ENCODE results near the gene GCSAM.
"Not testable (repeated sequence)": the region's sequence is repeated elsewhere in the genome, so short reads cannot be mapped to it uniquely, and the experiment has no call there.

The GCSAM gene

GRCh38 chr3:112074616-112075497, 58.2 kb downstream of the GCSAM start:
- H3K27me3 ChIP-seq (ENCODE audit: insufficient read depth, low read length, poor library complexity), result peaks cover 3% of the 10 kb centered on the region
- H3K4me2 ChIP-seq (ENCODE audit: insufficient read depth, low read length), result peak overlapping the region; percentile 38; the same call in 1 of the 2 replicates
- H2AFZ ChIP-seq (ENCODE audit: low read depth, low read length), result no peak overlapping the region
- DNase-seq (peak; percentile 55), ATAC-seq (ENCODE audit: insufficient read depth, low read depth) (peak; percentile 99)
- 0 out of 2 replicates have a peak overlapping the region, but pooled peaks have one; percentile 9 for H3K27ac ChIP-seq (ENCODE audit: low read length)
- no peaks in the 10 kb centered on the region for H4K20me1 ChIP-seq (ENCODE audit: insufficient read depth, low read length)
- H3K9me3 ChIP-seq (ENCODE audit: insufficient read depth, low read length, severe bottlenecking), result no peaks in the 10 kb centered on the region
- no peaks in the 10 kb centered on the region for H3K79me2 ChIP-seq (ENCODE audit: insufficient read depth, low read length)
- 0 out of 4 replicates have a peak overlapping the region, but pooled peaks of 1 of the 2 experiments have one; percentile 5 for H3K4me3 ChIP-seq (ENCODE audit: low read depth in 1 of 2, low read length in 2 of 2)
- H3K9ac ChIP-seq (ENCODE audit: low read depth, low read length), result no peak overlapping the region
- no peaks in the 10 kb centered on the region for H3K36me3 ChIP-seq (ENCODE audit: insufficient read depth, low read length)
- H3K4me1 ChIP-seq (ENCODE audit: insufficient read depth, low read length), result peaks cover 9% of the 10 kb centered on the region
- TF ChIP-seq, protein P1, sequence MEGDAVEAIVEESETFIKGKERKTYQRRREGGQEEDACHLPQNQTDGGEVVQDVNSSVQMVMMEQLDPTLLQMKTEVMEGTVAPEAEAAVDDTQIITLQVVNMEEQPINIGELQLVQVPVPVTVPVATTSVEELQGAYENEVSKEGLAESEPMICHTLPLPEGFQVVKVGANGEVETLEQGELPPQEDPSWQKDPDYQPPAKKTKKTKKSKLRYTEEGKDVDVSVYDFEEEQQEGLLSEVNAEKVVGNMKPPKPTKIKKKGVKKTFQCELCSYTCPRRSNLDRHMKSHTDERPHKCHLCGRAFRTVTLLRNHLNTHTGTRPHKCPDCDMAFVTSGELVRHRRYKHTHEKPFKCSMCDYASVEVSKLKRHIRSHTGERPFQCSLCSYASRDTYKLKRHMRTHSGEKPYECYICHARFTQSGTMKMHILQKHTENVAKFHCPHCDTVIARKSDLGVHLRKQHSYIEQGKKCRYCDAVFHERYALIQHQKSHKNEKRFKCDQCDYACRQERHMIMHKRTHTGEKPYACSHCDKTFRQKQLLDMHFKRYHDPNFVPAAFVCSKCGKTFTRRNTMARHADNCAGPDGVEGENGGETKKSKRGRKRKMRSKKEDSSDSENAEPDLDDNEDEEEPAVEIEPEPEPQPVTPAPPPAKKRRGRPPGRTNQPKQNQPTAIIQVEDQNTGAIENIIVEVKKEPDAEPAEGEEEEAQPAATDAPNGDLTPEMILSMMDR (IDR thresholded peaks at IDR 0.05; ENCODE audit: borderline replicate concordance, extremely low read depth, low read length, poor library complexity, severe bottlenecking), result no peak
- no peak for TF ChIP-seq EZH2 (IDR thresholded peaks at IDR 0.05; ENCODE audit: borderline replicate concordance, low read depth, low read length, severe bottlenecking)

DNA sequence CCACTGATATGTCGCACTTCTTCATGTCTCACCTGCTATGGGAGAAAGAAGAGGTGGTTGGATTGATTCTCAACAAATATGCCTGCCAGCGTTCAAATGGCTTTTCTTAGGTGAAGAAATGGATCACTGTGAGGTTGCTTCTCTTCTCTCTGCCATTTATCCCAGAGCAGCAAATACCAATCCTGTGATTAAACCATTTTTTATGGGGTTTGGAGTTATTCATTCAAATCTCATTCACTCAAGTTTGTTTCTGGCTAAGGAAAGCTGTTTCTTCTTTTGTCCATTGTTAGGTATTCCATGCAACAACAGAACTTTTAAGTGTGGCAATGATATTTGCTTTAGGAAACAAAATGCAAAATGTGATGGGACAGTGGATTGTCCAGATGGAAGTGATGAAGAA, 59.0 kb downstream of the GCSAM start:
- no peak for ATAC-seq (ENCODE audit: insufficient read depth, low read depth)
- no peaks in the 10 kb centered on the region for H3K79me2 ChIP-seq (ENCODE audit: insufficient read depth, low read length)
- no peak overlapping the region for H3K9ac ChIP-seq (ENCODE audit: low read depth, low read length)

DNA sequence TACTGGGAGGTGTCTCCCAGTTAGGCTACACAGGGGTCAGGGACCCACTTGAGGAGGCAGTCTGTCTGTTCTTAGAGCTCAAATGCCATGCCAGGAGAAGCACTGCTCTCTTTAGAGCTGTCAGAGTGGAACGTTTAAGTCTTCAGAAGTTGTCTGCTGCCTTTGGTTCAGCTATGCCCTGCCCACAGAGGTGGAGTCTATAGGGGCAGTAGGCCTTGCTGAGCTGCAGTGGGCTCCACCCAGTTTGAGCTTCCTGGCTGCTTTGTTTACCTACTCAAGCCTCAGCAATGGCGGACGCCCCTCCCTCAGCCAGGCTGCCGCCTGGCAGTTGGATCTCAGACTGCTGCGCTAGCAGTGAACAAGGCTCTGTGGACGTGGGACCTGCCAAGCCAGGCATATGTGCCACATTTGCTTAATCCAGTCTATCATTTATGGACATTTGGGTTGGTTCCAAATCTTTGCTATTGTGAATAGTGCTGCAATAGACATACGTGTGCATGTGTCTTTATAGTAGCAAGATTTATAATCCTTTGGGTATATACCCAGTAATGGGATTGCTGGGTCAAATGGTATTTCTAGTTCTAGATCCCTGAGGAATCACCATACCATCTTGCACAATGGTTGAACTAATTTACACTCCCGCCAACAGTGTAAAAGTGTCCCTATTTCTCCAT, 60.5 kb downstream of the GCSAM start:
- not testable (repeated sequence) for H3K4me1 ChIP-seq (ENCODE audit: insufficient read depth, low read length); H4K20me1 ChIP-seq (ENCODE audit: insufficient read depth, low read length); H3K27me3 ChIP-seq (ENCODE audit: insufficient read depth, low read length, poor library complexity); H3K9me3 ChIP-seq (ENCODE audit: insufficient read depth, low read length, severe bottlenecking); H3K27ac ChIP-seq (ENCODE audit: low read length); H3K9ac ChIP-seq (ENCODE audit: low read depth, low read length); H3K4me3 ChIP-seq (ENCODE audit: low read depth in 1 of 2, low read length in 2 of 2); H3K36me3 ChIP-seq (ENCODE audit: insufficient read depth, low read length); H3K4me2 ChIP-seq (ENCODE audit: insufficient read depth, low read length); H3K79me2 ChIP-seq (ENCODE audit: insufficient read depth, low read length)
- H2AFZ ChIP-seq (ENCODE audit: low read depth, low read length), result peak overlapping the region; percentile 25; the same call in 1 of the 2 replicates
- 0 out of 3 replicates have a peak, but pooled peaks have one; percentile 39 for ATAC-seq (ENCODE audit: insufficient read depth, low read depth)
- DNase-seq, result peak; percentile 59

More for the DNA sequence above, 59.0 kb downstream of the GCSAM start:
- Histone ChIP-seq H4K20me1 (ENCODE audit: insufficient read depth, low read length) (no peaks in the 10 kb centered on the region), H3K36me3 (ENCODE audit: insufficient read depth, low read length) (no peaks in the 10 kb centered on the region), H3K27ac (ENCODE audit: low read length) (no peak overlapping the region), H3K4me1 (ENCODE audit: insufficient read depth, low read length) (peaks cover 9% of the 10 kb centered on the region), H3K9me3 (ENCODE audit: insufficient read depth, low read length, severe bottlenecking) (no peaks in the 10 kb centered on the region), H3K4me3 (ENCODE audit: low read depth in 1 of 2, low read length in 2 of 2) (no peak overlapping the region), H3K27me3 (ENCODE audit: insufficient read depth, low read length, poor library complexity) (peaks cover 3% of the 10 kb centered on the region), H2AFZ (ENCODE audit: low read depth, low read length) (no peak overlapping the region), H3K4me2 (ENCODE audit: insufficient read depth, low read length) (no peak overlapping the region)
- no peak for DNase-seq
- TF ChIP-seq EZH2 (IDR thresholded peaks at IDR 0.05; ENCODE audit: borderline replicate concordance, low read depth, low read length, severe bottlenecking), result no peak
- TF ChIP-seq, protein P1 (IDR thresholded peaks at IDR 0.05; ENCODE audit: borderline replicate concordance, extremely low read depth, low read length, poor library complexity, severe bottlenecking), result no peak
